Activated B cell treated with CpG ODN at 0.5 μM for 24 hours (primary cell): ENCODE measurements around the gene NUP153. TPM values are rescaled to one million over a fixed set of nuclear protein-coding genes. Genes with fewer than 3 reads are reported as not detected.
"Not testable (repeated sequence)": the region's sequence is repeated elsewhere in the genome, so short reads cannot be mapped to it uniquely, and the experiment has no call there.

Experiments used
- ATAC-seq: fragments of 200-7000 bp; cut with Tn5 transposase; one replicate; pipeline ENCODE4 v1.10.0; 2021; ENCODE audit warnings: low read depth, mild to moderate bottlenecking, moderate library complexity
- CTCF ChIA-PET: fragments of 350-600 bp; sonication (Branson Sonifier 250); formaldehyde crosslinking; loops from one replicate; lab custom pipeline; 2021; ENCODE audit warnings: antibody characterized with exemption; lab: Charles Lee
- POLR2A ChIA-PET: fragments of 350-600 bp; sonication (Branson Sonifier 250); formaldehyde crosslinking; loops from one replicate; lab custom pipeline; 2021; ENCODE audit warnings: antibody characterized with exemption; lab: Charles Lee
- DNase-seq: peaks from one replicate; pipeline ENCODE4 v3.0.0; 2022
- H3K27ac Mint-ChIP-seq: one replicate; pipeline ENCODE4 v1.8.0; 2020; ENCODE audit warnings: mixed read lengths
- H3K27me3 Mint-ChIP-seq: one replicate; pipeline ENCODE4 v1.8.0; 2021; ENCODE audit warnings: mixed read lengths
- H3K36me3 Mint-ChIP-seq: one replicate; pipeline ENCODE4 v1.8.0; 2021; ENCODE audit warnings: low read depth, mixed read lengths
- H3K4me1 Mint-ChIP-seq: one replicate; pipeline ENCODE4 v1.8.0; 2021; ENCODE audit warnings: mixed read lengths
- H3K4me3 Mint-ChIP-seq: one replicate; pipeline ENCODE4 v1.8.0; 2020; ENCODE audit warnings: mild to moderate bottlenecking, mixed read lengths
- H3K9me3 Mint-ChIP-seq: one replicate; pipeline ENCODE4 v1.8.0; 2020; ENCODE audit warnings: mixed read lengths
- CTCF ChIP-seq: fragments of 200-600 bp; IDR thresholded peaks from one replicate; pipeline ENCODE4 v1.8.0; 2022; ENCODE audit warnings: antibody characterized with exemption, mild to moderate bottlenecking
- intact Hi-C: fragments of 100-400 bp; cut with micrococcal nuclease; formaldehyde crosslinking; loops from one replicate; pipeline ENCODE4 v1.15.1; 2024
- total RNA-seq: library from RNA; stranded (reverse); gene quantifications from 2 replicates; pipeline ENCODE4 v1.2.3, GENCODE V29; 2022

Gene NUP153
- total RNA-seq, 1 donor from 2014 or later, result 63.8 TPM

DNA sequence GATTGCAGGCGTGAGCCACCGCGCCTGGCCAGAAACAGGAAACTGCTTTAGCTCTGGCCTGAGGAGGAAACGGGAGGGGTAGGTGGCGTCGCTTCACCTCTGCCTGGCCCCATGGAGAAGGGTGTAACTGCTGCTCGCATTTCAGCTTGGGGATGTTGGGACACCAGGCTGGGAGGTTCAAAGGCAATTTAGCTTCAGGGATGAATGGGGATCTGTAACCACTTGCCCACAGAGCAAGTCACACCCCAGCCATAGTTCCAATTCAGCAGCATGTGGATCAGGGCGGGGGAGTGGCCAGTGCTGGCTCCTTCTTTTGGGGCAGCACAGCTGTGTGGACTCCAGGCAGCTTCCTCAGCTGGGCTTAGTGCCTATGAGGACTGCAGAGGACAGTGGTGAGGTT, 34.8 kb upstream of the NUP153 start:
- CTCF ChIA-PET, result no interaction called here
- no peak for ATAC-seq

DNA sequence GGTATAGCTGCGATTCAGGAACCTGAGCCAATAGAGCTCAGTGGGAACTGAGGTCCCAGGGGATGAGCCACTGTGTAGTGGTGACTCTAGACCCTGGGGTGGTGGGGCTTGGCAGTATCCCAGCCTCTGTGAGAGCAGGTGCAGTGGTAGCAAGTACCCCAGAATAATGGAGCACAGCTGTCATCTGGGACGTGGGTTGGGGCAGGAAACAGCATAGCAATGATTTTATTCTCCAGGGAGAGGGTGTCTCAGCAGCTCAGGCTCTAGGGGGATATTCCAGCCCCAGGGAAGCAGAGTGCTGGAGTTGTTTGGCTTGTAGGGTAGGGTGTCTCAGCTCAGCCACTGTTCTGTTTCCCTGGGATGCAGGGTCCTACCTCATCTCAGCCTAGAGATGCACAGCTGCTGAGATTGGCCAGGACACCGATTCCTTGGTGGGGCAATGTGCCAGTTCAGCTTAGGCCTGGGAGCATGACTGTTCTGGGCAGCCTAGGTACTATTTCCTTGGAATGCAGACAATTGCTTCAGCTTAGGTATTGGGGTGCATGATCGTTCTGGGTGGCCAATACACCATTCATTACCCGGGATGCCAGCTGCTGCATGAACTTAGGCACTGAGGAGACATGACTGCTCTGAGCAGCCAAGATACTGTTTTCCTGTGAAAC, 34.0 kb upstream of the NUP153 start:
- intact Hi-C loops, result no loop called here
- no peak overlapping the region for H3K4me3 Mint-ChIP-seq
- no peak for TF ChIP-seq CTCF
- no peaks in the 10 kb centered on the region for H3K27me3 Mint-ChIP-seq
- ATAC-seq (no peak), DNase-seq (no peak)
- peaks cover 20% of the 10 kb centered on the region for H3K9me3 Mint-ChIP-seq
- H3K36me3 Mint-ChIP-seq, result peaks cover 4% of the 10 kb centered on the region
- peaks cover 11% of the 10 kb centered on the region for H3K4me1 Mint-ChIP-seq
- CTCF ChIA-PET, result no interaction called here
- POLR2A ChIA-PET, result no interaction called here
- H3K27ac Mint-ChIP-seq, result no peak overlapping the region

More for the DNA sequence above, 34.8 kb upstream of the NUP153 start:
- intact Hi-C loops, result no loop called here
- no peak overlapping the region for H3K4me3 Mint-ChIP-seq
- DNase-seq, result no peak
- peaks cover 20% of the 10 kb centered on the region for H3K9me3 Mint-ChIP-seq
- POLR2A ChIA-PET, result interaction anchor here (0.6 kb wide), 1 partner anchor 1324 kb away, joined by 3 read pairs; no protein-coding TSS in a partner anchor
- no peaks in the 10 kb centered on the region for H3K27me3 Mint-ChIP-seq
- peaks cover 4% of the 10 kb centered on the region for H3K36me3 Mint-ChIP-seq
- H3K27ac Mint-ChIP-seq, result no peak overlapping the region
- peaks cover 11% of the 10 kb centered on the region for H3K4me1 Mint-ChIP-seq
- no peak for TF ChIP-seq CTCF

DNA sequence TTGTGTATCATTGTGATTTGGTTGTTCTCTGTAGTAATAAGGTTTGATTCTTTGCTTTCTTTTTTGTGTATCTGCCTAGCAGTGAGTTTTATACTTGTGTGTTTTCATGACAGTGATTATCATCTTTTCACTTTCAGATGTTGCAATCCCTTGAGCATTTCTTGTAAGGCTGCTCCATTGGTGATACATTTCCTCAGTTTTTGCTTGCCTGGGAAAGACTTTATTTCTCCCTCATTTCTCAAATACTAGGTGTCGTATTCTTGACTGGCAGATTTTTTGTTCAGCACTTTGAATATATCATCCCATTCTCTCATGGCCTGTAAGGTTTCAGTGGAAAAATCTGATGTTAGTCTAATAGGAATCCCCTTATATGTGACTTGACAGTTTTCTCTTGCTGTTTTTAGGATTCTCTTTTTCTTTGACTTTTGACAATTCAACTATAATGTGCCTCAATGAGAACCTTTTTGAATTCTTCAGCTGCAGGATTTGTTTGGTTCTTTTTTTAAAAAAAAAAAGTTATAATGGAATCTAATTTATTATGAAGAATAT, 31.1 kb upstream of the NUP153 start:
- H3K9me3 Mint-ChIP-seq, result peaks cover 20% of the 10 kb centered on the region
- no peak overlapping the region for H3K27ac Mint-ChIP-seq

GRCh38 chr6:17735311-17735710, 28.6 kb upstream of the NUP153 start:
- H3K27me3 Mint-ChIP-seq, intact Hi-C loops, DNase-seq, H3K36me3 Mint-ChIP-seq, ATAC-seq, H3K4me1 Mint-ChIP-seq, H3K27ac Mint-ChIP-seq, CTCF ChIA-PET, H3K4me3 Mint-ChIP-seq, POLR2A ChIA-PET: not testable (repeated sequence)
- peaks cover 20% of the 10 kb centered on the region for H3K9me3 Mint-ChIP-seq

More for the DNA sequence above, 31.1 kb upstream of the NUP153 start:
- ChIA-PET CTCF (no interaction called here), POLR2A (no interaction called here)
- no peaks in the 10 kb centered on the region for H3K27me3 Mint-ChIP-seq
- no peaks in the 10 kb centered on the region for H3K4me1 Mint-ChIP-seq
- no peak overlapping the region for H3K4me3 Mint-ChIP-seq
- TF ChIP-seq CTCF, result no peak
- intact Hi-C loops, result no loop called here
- peaks cover 4% of the 10 kb centered on the region for H3K36me3 Mint-ChIP-seq
- ATAC-seq (no peak), DNase-seq (no peak)

- no peak for TF ChIP-seq CTCF
- CTCF ChIA-PET, result no interaction called here
Observed at GRCh38 chr6:17730078-17730704, 23.5 kb upstream of the NUP153 start.

More at GRCh38 chr6:17730078-17730704, 23.5 kb upstream of the NUP153 start:
- H3K27me3 Mint-ChIP-seq, result no peaks in the 10 kb centered on the region
- no peaks in the 10 kb centered on the region for H3K4me1 Mint-ChIP-seq
- ATAC-seq (no peak), DNase-seq (no peak)
- POLR2A ChIA-PET, result interaction anchor here (0.6 kb wide), 1 partner anchor 110 kb away, joined by 4 read pairs; no protein-coding TSS in a partner anchor
- H3K9me3 Mint-ChIP-seq, result no peaks in the 10 kb centered on the region
- H3K36me3 Mint-ChIP-seq, result no peaks in the 10 kb centered on the region
- no peak overlapping the region for H3K4me3 Mint-ChIP-seq
- no peak overlapping the region for H3K27ac Mint-ChIP-seq
- intact Hi-C loops, result no loop called here
